HG03159 (cell line): Measurements from ENCODE around the gene SH3RF3.
"Not testable (repeated sequence)": the region's sequence is repeated elsewhere in the genome, so short reads cannot be mapped to it uniquely, and the experiment has no call there.

Source experiments
- ATAC-seq: cut with Tn5 transposase; IDR thresholded peaks from one replicate; pipeline ENCODE4 v1.9.1; 2021; ENCODE audit warnings: mild to moderate bottlenecking, moderate library complexity; ENCODE audit not compliant: unreplicated experiment

The SH3RF3 gene

DNA sequence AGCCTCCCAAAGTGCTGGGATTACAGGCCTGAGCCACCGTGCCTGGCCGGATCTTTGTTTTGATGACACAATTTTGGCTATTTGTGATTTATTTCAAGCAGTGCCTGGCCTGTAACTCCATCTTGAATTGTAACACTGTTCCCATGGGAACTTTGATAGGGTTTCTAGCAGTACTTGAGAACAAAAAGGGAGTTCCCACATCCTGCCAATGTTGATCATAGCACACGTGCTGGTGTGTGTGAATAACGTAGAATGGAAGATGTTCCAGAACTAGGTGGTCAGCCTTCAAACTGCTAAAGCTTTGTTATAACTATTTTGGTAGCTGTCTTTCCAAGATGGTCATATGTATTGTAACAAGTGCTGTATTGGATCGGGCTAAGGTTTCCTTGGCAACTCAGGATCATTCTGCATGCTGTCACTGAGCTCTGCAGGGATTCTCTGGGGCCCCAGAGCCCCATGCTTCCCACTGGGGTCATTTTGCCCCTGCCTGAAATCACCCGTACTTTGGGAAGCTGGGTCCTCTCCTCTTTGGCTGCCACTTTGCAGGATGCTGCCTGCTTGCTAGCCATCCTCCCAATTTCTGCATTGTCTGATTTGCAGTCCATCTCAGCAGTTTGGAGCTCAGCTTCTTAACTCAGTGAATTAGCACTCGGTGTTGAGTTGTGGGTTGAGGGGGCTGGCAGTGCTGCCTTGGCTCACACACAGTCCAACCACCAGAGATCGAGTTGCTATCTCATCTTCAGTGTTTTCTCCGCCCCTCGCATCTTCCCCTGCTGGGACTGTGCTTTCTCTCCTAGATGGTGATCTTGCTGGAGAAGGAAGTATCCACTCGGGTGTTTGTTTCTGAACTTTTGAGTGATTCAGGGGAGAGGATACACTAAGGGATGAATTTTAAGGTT lies 26.8 kb downstream of the SH3RF3 start:
- ATAC-seq = no peak

DNA sequence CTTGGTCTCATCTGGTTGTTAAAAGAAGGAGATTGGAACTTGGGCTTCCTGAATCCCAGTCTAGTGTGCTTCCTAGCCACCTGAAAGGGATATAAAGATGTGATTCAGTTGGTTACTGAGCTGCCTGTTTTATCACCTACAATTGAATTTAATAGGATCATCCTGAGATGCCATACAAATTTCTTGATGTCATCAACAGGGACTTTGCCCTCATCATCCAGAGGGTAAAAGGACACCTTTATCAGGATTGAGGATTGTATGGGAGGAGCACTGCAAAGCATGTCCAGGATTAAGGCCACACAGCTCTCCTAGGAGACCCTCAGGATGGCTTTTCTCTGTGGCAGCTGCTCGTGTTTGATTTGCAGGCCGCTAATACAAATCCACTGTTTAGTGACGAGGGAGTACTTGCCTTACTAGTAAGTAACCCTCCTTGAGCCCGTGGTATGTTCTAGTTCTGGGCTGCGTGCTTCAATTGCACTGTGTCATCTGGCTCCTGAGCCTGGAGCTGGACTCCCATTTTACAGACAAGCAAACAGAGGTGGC lies 28.6 kb downstream of the SH3RF3 start:
- no peak for ATAC-seq

DNA sequence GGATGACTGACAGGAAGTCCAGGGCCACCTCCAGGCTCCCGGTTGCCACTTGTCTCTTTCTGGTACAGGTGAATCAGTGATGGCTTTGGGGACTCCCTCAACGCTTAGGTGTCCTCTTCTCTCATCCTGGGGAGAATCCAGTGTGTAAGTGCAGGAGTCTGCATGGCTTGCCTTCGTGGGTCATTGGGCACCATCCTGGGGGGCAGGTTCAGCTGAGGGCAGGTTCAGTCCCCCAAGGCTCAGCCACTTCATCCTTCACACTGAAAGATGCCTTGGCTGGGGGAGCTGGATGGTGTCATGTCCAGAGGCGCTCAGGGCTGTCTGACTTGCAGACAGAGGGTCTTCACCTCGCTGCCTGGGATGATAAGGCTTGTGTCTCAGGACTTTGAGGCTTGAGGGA lies 29.2 kb downstream of the SH3RF3 start:
- no peak for ATAC-seq

DNA sequence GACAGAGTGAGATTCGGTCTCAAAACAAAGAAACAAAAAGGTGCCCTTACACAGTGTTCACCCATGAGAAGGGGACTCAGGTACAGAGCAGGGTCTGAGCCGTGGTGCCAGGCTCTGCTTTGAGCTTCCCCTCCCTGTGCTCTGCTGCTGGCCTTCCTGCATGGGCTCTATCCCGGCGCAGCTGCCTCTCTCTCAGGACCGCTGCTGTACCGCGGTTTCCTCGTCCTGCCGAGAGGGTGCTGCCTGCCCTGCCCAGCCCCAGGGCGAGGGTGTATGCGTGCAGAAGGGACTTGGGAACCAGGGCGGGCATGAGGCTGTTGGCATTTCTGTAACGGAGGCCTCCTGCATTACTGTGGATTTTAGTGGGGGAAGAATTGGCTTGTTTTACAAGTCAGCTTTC lies 30.1 kb downstream of the SH3RF3 start:
- no peak for ATAC-seq

DNA sequence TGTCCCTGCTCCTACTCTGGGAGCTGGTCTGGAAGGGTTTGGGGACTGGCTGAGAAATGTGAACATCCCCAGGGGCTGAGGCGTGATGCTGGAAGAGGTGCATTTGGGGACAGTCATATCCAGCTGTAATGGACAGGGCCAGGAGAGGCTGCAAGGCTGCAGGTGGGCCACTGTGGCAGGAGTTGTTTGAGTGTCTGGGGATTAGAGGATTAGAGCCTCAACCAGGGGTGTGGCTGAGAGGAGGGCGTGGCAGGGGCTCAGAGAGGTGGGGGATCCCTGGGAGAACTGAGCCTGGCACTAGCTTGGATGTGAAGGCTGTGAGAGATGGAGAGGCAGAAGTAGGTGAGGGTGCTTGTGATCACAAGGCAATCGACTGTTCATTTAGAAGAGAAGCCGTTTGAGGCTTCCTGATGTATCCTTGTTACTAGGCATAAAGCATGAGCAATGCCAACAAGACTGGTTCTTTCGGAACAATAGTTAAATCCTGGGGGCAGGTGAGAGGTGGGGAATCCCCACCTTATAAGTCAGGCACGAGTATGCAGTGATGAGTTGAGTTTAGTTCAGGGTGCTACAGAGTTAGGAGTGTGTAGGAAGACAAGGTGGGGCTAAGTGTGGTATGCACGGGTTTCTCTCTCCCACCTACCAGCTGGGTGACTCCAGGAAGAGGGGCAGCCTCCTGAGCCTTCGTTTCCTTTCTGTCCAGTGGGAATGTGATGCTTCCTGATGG lies 31.9 kb downstream of the SH3RF3 start:
- ATAC-seq = no peak

DNA sequence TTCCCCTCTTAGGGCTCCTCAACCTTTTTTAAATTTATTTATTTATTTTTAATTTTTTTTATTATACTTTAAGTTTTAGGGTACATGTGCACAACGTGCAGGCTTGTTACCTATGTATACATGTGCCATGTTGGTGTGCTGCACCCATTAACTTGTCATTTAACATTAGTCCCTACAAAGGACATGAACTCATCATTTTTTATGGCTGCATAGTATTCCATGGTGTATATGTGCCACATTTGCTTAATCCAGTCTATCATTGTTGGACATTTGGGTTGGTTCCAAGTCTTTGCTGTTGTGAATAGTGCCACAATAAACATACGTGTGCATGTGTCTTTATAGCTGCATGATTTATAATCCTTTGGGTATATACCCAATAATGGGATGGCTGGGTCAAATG lies 33.4 kb downstream of the SH3RF3 start:
- ATAC-seq = not testable (repeated sequence)

DNA sequence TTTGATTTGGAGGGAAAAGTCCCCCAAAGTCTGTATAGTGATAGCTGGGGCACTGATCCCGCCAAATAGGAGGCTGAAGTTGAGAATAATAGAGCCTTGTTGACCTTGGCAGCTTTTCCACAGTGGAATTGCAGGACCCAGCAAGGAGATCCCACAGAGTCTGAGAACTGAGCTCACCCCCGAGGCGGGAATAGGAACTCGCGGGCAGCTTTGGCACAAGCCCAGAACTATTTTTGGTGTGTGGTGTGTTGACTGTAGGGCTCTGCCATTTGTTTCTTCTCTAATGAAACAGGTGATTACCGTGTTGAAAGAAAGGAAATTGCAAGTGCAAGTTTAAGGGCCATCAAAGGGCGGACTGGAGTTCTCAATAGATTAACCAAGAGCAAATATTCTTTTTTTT lies 34.0 kb downstream of the SH3RF3 start:
- no peak for ATAC-seq

DNA sequence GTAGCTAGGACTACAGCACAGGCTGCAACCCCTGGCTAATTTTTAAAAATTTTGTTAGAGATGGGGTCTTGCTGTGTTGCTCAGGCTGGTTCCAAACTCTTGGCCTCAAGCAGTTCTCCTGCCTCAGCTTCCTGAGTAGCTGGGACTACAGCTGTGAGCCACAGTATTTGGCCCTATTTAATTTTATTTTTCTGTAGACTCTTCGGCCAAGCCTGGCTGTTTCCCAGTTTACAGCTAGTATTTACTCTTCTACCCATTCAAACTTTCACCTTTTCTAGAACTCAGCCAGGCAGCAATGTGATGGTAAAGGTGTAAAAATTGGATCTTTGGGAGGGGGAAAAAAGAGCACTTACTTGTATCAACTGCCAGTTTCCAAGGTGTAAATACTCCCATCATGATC lies 35.3 kb downstream of the SH3RF3 start:
- ATAC-seq = no peak

DNA sequence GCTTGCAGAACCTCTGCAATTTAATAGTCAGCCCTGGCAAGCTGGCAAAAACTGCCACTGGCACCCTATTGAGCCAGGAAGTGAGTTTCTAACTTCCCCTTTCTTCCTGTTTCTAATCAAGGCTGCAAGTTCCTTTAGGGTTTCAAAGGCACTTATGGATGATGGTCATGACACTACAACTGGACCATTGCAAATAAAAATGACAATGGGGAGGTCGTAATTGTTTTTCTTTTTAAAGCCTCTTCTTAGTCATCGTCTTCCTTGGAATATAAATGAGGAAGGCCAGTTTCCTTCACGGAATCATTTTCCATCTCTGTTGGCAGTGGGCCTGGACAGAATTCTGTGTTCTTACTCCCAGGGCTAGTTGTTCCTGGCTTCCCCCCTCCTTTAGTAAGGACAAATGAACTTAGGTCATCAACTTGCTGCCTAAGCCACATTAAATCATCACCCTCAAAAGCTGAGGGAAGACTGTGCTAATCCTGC lies 35.8 kb downstream of the SH3RF3 start:
- no peak for ATAC-seq

DNA sequence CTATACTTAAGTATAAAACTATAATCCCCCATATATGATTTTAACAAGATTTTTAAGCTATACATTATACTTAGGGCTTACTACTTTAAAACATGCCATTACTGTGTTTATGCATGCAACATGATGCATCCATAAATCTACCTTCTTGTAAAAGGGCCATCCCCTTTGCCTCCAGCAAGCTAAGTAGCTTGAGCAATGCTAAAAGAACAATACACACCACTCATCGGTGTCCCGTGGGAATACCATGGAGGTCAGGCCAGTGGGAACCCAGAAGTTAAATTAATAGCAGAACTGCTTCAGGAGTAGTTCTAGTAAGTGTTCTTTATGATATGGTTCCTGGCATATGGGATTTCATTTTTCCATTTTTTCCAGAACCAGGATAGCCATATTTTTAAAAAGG lies 37.8 kb downstream of the SH3RF3 start:
- ATAC-seq = no peak

DNA sequence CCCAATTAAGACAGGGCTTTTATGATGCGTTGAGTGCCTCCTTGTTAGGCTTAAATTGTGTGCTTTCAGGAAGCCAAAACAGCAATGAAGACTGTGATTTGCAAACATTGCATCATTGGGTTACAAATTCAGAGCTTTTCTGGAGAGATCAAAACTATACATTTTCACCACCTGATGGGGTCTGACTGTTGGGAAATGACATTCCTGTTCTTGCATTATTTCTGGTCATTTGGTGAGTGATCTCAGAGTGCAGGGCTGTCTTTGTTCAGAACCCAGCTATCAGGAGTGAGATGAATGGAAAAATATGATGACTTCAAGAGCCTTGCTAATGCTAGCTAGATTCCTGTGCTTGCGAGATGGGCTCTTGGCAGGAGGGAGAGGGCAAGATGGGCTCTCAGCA lies 39.1 kb downstream of the SH3RF3 start:
- ATAC-seq = no peak

DNA sequence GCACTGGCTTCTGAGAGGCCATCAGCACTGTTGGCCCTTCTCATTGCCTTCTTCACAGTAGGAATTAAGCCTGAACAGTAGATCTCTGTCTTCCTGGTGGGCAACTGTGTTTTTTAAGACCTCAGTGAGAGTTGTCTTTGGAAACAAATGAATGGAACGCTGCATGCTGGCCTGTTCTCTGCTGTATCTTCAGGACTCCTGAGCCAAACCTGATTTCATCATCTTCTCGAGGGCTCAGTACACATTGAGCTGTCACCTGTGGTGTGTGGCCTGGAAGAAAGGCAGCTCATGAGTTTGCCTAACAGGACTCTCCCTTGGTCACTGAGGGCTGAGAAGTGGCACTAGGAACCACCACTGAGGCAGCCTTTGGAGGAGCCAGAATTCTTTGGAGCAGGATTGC lies 39.7 kb downstream of the SH3RF3 start:
- ATAC-seq = no peak

DNA sequence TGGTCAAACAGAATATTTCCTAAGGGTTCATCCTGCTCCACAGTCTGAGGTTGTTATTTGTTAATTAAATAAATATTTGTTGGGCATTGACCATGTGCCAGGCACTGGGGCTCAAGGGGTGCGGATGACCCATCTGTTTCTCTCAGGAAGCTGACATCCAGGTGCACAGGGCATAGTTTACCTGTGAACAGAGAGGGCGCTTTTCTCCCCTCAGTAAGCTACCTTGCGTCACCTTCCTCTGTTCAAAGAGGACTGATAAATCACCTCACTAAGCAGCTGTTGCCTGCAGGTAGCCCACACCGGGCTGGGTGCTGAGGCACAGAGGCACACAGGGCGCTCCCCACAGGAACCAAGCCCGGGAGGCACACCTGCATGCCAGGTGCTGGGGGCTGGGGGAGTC lies 41.6 kb downstream of the SH3RF3 start:
- no peak for ATAC-seq

DNA sequence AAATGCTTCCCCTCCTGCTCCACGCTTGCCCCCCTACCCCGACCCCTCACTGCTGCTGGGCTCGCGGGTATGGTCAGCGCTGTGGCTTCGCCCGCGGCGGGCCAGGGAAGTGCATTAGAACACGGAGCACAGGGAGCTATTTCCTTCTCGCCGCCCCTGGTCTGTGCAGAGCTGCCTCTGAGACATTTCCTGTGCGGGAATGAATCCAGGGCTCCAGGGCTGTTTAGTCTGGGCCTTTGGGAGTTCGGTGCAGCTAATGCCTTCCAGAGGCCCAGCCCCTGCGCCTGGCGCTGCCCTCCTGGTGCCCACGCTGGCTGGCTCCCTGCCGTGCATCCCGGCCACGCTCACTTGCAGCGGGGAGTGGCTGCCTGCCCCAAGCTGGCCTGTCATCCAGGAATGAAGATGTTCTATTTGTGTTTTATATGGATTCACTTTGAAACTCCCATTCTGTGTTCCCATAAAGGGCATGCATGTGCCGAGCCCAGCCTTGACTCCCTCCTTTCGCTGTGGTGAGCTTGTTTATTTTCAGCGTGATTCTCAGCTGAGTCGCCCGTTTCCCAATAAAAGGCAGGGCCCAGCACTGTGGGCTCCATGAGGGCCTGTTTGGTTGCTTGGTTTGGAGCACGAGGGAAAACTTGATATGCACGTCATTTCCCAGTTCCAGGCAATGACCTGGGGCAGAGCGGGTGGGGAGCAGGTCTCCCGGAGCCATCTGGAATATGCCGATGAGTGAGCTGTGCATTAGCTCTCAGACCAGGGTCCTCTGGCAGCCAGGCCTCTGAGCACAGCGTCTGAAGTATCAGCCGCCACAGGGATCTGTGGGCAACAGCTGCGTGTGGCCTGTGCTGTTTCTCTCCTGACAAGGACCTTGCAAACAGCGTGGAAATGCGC lies 42.7 kb downstream of the SH3RF3 start:
- ATAC-seq = no peak

DNA sequence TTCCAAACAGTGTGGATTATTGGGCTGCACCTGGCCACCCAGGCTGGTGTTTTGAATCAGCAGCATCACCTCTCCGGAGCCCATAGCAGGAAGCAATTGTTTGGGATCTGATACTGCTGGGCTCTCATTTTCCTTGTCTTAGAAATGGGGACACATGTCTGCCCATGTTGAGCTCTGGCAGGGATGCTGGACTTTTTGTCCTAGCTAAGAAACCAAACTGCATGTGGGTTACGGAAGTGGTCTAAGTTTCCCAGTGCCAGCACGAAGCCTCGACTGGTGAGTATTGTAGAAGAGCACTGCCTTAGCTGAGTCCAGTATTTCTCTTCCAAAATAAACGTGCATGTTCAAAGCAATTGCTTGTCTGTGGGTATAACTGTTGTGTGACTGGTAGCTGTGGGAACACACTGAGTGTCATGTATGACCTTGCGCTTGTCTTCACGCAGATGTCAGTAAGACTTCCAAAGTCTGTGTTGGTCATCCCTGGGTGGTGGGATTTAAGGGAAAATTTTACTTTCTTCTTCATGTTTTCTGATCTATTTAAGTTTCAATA lies 43.6 kb downstream of the SH3RF3 start:
- ATAC-seq = no peak

DNA sequence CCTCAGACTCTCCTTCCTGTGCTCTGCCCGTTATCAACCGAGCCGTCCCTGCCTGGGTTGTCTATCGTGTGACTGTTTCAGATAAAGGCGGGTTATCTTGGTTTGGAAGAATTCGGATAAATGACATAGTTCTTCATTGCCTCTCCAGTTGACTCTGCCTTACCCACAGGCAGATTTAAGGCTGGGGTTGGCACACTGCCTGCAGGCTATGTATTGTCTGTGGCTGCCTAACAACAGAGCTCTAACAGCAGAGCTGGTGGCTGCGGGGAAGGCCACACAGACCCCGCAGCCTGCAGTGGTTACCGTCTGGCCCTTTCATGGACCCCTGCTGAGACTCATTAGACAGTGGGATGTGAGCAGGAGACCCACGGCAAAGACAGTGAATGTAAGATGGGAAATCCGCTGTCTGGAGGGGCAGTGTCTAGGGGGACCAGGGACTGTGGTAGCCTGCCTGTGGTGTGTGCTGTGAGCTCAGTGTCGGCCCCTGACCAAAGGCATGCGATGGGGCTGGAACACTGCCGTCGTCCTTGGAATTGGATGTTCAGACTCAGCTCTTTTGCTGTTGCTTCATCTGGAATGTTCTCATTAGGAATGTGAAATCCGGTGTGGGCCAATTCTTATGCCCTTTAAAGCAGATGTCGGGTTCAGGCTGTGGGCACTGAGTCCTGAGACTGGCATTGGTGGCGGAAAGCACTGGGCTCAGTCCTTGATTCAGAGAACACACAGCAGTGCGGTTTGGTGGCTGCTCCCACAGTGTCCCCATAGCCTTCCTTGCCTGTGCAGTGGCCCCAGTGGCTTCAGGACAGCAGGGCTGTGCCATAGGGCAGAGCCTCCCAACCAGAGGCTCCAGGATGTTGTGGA lies 44.5 kb downstream of the SH3RF3 start:
- no peak for ATAC-seq

DNA sequence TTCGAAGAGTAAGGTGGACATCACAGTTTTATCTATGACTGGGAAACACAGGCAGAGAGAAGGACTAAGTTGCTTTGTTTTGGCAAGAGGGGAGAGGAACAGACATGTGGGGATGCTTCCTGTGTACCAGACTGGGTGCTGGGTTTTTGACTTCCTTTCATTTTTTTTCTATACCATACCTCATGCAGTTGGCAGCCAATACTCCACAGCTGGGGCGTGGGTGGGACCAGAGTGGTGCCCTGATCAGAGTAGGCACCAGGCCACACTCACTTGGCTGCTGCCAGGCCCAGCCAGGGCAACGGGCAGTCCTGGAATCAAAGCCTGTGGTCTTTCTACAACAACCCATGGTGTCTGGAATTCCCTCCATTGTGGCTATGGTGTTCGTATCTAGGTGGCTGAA lies 45.2 kb downstream of the SH3RF3 start:
- no peak for ATAC-seq

DNA sequence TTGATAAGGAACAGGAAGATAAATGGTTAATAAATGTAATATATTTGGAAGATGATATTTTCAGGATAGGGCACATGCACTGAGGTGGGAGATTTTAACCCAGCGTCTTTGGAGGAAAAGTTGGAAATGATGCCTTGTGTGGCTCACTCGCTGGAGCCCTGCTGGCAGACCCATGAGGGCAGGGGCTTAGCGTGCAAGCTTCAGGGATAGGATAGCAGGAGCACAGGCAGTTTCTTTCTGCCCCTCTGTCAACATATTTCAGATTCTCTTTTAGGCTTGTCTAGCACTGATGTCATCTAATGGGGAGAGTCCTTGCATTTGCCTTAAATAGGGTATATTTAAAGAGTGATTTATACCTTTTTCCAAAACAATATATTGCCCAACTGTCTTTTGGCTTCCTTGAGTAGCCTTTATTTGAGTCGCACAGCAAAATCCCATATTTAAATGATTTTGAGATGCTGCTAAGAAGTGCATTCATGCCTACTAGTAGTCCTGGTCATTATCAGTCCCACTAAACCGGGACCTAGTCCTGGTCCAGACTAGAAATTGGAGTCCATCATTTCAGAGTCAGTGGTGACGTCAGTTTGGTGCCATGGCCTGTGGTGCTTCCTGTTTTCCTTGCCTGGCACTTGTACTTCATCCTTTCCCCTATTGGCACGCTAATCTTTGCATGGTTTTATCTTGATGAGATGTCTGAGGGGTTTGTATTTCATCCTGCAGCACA lies 45.8 kb downstream of the SH3RF3 start:
- no peak for ATAC-seq

DNA sequence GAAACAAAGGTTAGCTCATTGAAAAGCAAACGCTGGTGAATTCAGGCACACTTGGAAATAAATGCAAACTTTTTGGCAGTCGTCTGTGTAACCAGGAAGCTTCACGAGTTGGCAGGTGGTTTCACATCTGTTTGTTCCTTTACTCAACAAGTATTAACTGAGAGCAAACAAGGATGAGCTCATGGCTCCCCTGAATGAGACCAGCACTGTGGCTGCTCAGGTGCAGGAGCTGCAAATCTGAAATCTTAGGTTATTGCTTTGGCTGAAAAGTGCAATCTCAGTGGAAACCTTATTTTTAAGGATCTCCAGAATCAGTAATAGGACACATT lies 46.3 kb downstream of the SH3RF3 start:
- ATAC-seq = no peak
